H1 (cell line): ENCODE data around the gene INPP5A. TPM values are rescaled to one million over a fixed set of nuclear protein-coding genes. Genes with fewer than 3 reads are reported as not detected.

Source experiments
- CTCF ChIA-PET: fragments of 300-600 bp; sonication (Branson Sonifier 250); formaldehyde crosslinking; loops from one replicate; lab custom pipeline; 2021; ENCODE audit not compliant: partially characterized antibody; lab: Charles Lee
- POLR2A ChIA-PET: fragments of 300-600 bp; sonication (Branson Sonifier 250); formaldehyde crosslinking; loops from one replicate; lab custom pipeline; 2021; ENCODE audit warnings: inconsistent platforms; ENCODE audit not compliant: partially characterized antibody; lab: Charles Lee
- DNase-seq, 2 experiments: peaks; one replicate each; pipeline versions ENCODE4 v3.0.0 to v3.0.0-alpha.2; 2010 to 2022; ENCODE audit warnings: low spot score in 2 of 2, low read depth in 1 of 2, mixed read lengths in 1 of 2
- FAIRE-seq: peaks from 2 replicates; lab custom pipeline; 2011; peaks lifted over from hg19 to GRCh38; lab: Jason Lieb, UNC
- H2AFZ ChIP-seq: 2 replicates; pipeline ENCODE4 v1.8.1; 2012; ENCODE audit warnings: low read length, inconsistent platforms
- H2AK5ac ChIP-seq: 2 replicates; pipeline ENCODE4 v1.6.1; 2013; ENCODE audit warnings: low read depth, low read length
- H2BK120ac ChIP-seq: replicated peaks from 2 replicates; pipeline ENCODE3; 2013; ENCODE audit warnings: low read depth, low read length, inconsistent platforms
- H2BK12ac ChIP-seq: 2 replicates; pipeline ENCODE4 v1.6.1; 2013; ENCODE audit warnings: low read depth, low read length
- H2BK15ac ChIP-seq: 2 replicates; pipeline ENCODE4 v1.6.1; 2013; ENCODE audit warnings: low read length
- H2BK20ac ChIP-seq: 2 replicates; pipeline ENCODE4 v1.6.1; 2013; ENCODE audit warnings: low read length
- H2BK5ac ChIP-seq: 2 replicates; pipeline ENCODE4 v1.6.1; 2013; ENCODE audit warnings: low read depth, low read length
- H3K14ac ChIP-seq: 2 replicates; pipeline ENCODE4 v1.6.1; 2013; ENCODE audit warnings: inconsistent platforms; ENCODE audit not compliant: insufficient read length
- H3K18ac ChIP-seq: 2 replicates; pipeline ENCODE4 v1.6.1; 2013; ENCODE audit warnings: low read length; ENCODE audit errors: extremely low read depth
- H3K23ac ChIP-seq: 2 replicates; pipeline ENCODE4 v1.6.1; 2013; ENCODE audit warnings: inconsistent platforms; ENCODE audit not compliant: insufficient read length
- H3K23me2 ChIP-seq: 2 replicates; pipeline ENCODE4 v1.6.1; 2013; ENCODE audit warnings: low read depth, low read length
- H3K27ac ChIP-seq: 2 replicates; pipeline ENCODE4 v1.6.1; 2011; ENCODE audit warnings: low read depth, low read length, inconsistent platforms
- H3K27me3 ChIP-seq, 4 experiments: replicated peaks in 1 of 4; 1 replicate in 1 of 4; 2 replicates in 3 of 4; pipeline versions ENCODE4 v1.6.1 to v1.8.1; 2011 to 2013; ENCODE audit warnings: low read length in 3 of 4, mild to moderate bottlenecking in 3 of 4, inconsistent platforms in 2 of 4, mixed read lengths in 2 of 4, moderate library complexity in 1 of 4; ENCODE audit not compliant: control insufficient read depth in 3 of 4, insufficient read depth in 3 of 4; ENCODE audit errors: extremely low read depth in 1 of 4
- H3K36me3 ChIP-seq, 4 experiments: 2 replicates each; pipeline versions ENCODE4 v1.6.1 to v1.8.1; 2011 to 2013; ENCODE audit warnings: mild to moderate bottlenecking in 4 of 4, low read length in 3 of 4, moderate library complexity in 2 of 4, control low read depth in 1 of 4, inconsistent platforms in 1 of 4; ENCODE audit not compliant: insufficient read depth in 4 of 4, control insufficient read depth in 2 of 4
- H3K4ac ChIP-seq: replicated peaks from 2 replicates; pipeline ENCODE3; 2013; ENCODE audit warnings: low read length, low read depth, mixed read lengths, inconsistent platforms; ENCODE audit not compliant: insufficient read length
- H3K4me1 ChIP-seq, 4 experiments: replicated peaks in 1 of 4; 1 replicate in 1 of 4; 2 replicates in 3 of 4; pipeline versions ENCODE4 v1.6.1 to v1.8.1; 2011 to 2013; ENCODE audit warnings: low read length in 3 of 4, inconsistent platforms in 2 of 4, mixed read lengths in 1 of 4; ENCODE audit not compliant: insufficient read depth in 4 of 4, control insufficient read depth in 3 of 4
- H3K4me2 ChIP-seq, 2 experiments: 2 replicates each; pipeline versions ENCODE4 v1.6.1 to v1.8.1; 2011 to 2013; ENCODE audit warnings: low read depth in 2 of 2, low read length in 2 of 2, control low read depth in 1 of 2, inconsistent platforms in 1 of 2, mild to moderate bottlenecking in 1 of 2; ENCODE audit not compliant: insufficient read depth in 1 of 2
- H3K4me3 ChIP-seq, 4 experiments: fragments of 200-600, 300-600 bp in 1 of 4; sonication (generic), shearing (Covaris generic), sonication (Bioruptor Twin) in 1 of 4; 2 replicates each; pipeline versions ENCODE4 v1.5.1 to v1.8.1; 2011 to 2016; ENCODE audit warnings: low read length in 4 of 4, low read depth in 3 of 4, control low read depth in 2 of 4, inconsistent platforms in 2 of 4, mild to moderate bottlenecking in 2 of 4, mixed read lengths in 1 of 4, moderate library complexity in 1 of 4; ENCODE audit not compliant: insufficient read depth in 2 of 4; ENCODE audit errors: extremely low read depth in 1 of 4
- H3K56ac ChIP-seq: replicated peaks from 2 replicates; pipeline ENCODE3; 2013; ENCODE audit warnings: low read depth, mild to moderate bottlenecking, mixed read lengths, low read length, inconsistent platforms; ENCODE audit not compliant: insufficient read length
- H3K79me1 ChIP-seq: 2 replicates; pipeline ENCODE4 v1.6.1; 2013; ENCODE audit warnings: low read depth, low read length, control low read depth
- H3K79me2 ChIP-seq, 2 experiments: 2 replicates each; pipeline versions ENCODE4 v1.6.1 to v1.8.1; 2012 to 2013; ENCODE audit warnings: low read length in 2 of 2, mild to moderate bottlenecking in 2 of 2, inconsistent platforms in 1 of 2; ENCODE audit not compliant: insufficient read depth in 2 of 2, control insufficient read depth in 1 of 2
- H3K9ac ChIP-seq, 4 experiments: replicated peaks in 1 of 4; 1 replicate in 1 of 4; 2 replicates in 3 of 4; pipeline versions ENCODE4 v1.6.1 to v1.8.1; 2011 to 2013; ENCODE audit warnings: low read depth in 3 of 4, low read length in 3 of 4, control low read depth in 2 of 4, mild to moderate bottlenecking in 2 of 4, moderate library complexity in 2 of 4, inconsistent platforms in 1 of 4; ENCODE audit errors: extremely low read depth in 1 of 4
- H3K9me3 ChIP-seq, 2 experiments: 2 replicates each; pipeline versions ENCODE4 v1.6.1 to v1.8.1; 2012 to 2013; ENCODE audit warnings: mild to moderate bottlenecking in 2 of 2, moderate library complexity in 2 of 2, control low read depth in 1 of 2, inconsistent platforms in 1 of 2, low read depth in 1 of 2, low read length in 1 of 2, mixed read lengths in 1 of 2; ENCODE audit not compliant: insufficient read depth in 2 of 2
- H4K20me1 ChIP-seq, 2 experiments: replicated peaks in 1 of 2; 2 replicates each; pipeline versions ENCODE3 to v1.8.1; 2011 to 2013; ENCODE audit warnings: inconsistent platforms in 2 of 2, low read length in 2 of 2, mild to moderate bottlenecking in 1 of 2; ENCODE audit not compliant: insufficient read depth in 2 of 2, control insufficient read depth in 1 of 2
- H4K5ac ChIP-seq: 2 replicates; pipeline ENCODE4 v1.6.1; 2013; ENCODE audit warnings: low read length, low read depth, mixed read lengths, inconsistent platforms; ENCODE audit not compliant: insufficient read length
- H4K8ac ChIP-seq: 2 replicates; pipeline ENCODE4 v1.8.0; 2013; ENCODE audit warnings: mild to moderate bottlenecking, moderate library complexity, low read length, inconsistent platforms; ENCODE audit not compliant: insufficient read depth; ENCODE audit errors: extremely low read depth
- H4K91ac ChIP-seq: replicated peaks from 2 replicates; pipeline ENCODE3; 2013; ENCODE audit warnings: low read length, mixed read lengths, inconsistent platforms; ENCODE audit not compliant: insufficient read length
- ASH2L ChIP-seq: fragments of 200-600, 300-600 bp; sonication (generic); IDR thresholded peaks from one replicate; pipeline ENCODE4 v1.7.1; 2017; ENCODE audit warnings: low read length
- TAF7 ChIP-seq: optimal IDR thresholded peaks from 2 replicates; pipeline ENCODE3; 2011; ENCODE audit warnings: low read depth, mild to moderate bottlenecking, inconsistent platforms, low read length, moderate library complexity, borderline replicate concordance
- WGBS, 2 experiments: shearing (Covaris generic) in 1 of 2; methylation state at CpG; one replicate each; pipeline versions ENCODE4 v1.1.6 to v1.1.7; 2013 to 2015; ENCODE audit warnings: low lambda C conversion rate in 2 of 2, mixed read lengths in 2 of 2, inconsistent platforms in 1 of 2, low coverage in 1 of 2, missing lambda C conversion rate in 1 of 2; ENCODE audit not compliant: insufficient replicate concordance in 2 of 2, insufficient coverage in 1 of 2, insufficient read length in 1 of 2; ENCODE audit errors: extremely low coverage in 1 of 2, missing lambda C conversion rate in 1 of 2; 5-methylcytosine and 5-hydroxymethylcytosine counted together
- polyA plus RNA-seq, 7 experiments: library from polyadenylated mRNA; depleted of rRNA in 3 of 7; stranded (reverse) in 5 of 7; unstranded in 2 of 7; fragments of >200 nt in 5 of 7; fragments of 200-250 nt in 2 of 7; gene quantifications; 1 replicate in 5 of 7; 2 replicates in 1 of 7; 4 replicates in 1 of 7; pipeline versions ENCODE4 v1.2.1 to v1.2.3, GENCODE V29; 2011 to 2013; ENCODE audit warnings: missing spikeins in 2 of 7, mixed read lengths in 2 of 7
- total RNA-seq: library from RNA; stranded (reverse); fragmentation: NEBNext Ultra II Directional; extraction: Animal tissue kit (Norgen Biotek cat#: 25700); gene quantifications from 2 replicates; pipeline ENCODE4 v1.2.1, GENCODE V29; 2021

Gene INPP5A
- total and polyA plus RNA-seq, 2 of the 8 experiments (the other 6 are each of a cell fraction or from before 2014, with no cell fraction given): 19.7 to 27.5 TPM

DNA sequence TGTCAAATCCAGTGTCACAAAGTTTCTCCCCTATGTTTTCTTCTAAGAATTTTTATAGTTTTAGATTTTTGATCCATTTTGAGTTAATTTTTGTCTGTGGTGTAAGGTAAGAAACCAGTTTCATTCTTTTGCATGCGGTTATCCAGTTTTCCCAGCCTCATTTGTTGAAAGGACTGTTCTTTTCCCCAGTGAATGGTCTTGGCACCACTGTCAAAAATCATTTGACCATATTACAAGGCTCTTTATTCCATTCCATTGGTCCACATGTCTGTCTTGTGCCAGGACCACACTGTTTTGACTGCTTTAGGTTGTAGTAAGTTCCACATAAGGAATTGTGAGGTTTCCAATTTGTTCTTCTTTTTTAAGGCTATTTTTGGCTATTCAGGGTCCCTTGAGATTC, 64.0 kb downstream of the INPP5A start:
- Histone ChIP-seq H3K23me2 (no peaks in the 10 kb centered on the region), H2BK15ac (no peak overlapping the region), H4K20me1 (peaks cover 0 to 5% of the 10 kb centered on the region in 2 experiments), H3K56ac (no peak overlapping the region), H2AK5ac (no peak overlapping the region), H3K4me2 (no peak overlapping the region), H3K79me1 (peaks cover 6% of the 10 kb centered on the region), H2BK120ac (no peak overlapping the region), H3K27ac (no peak overlapping the region), H4K8ac (no peak overlapping the region), H2AFZ (no peak overlapping the region), H2BK5ac (no peak overlapping the region), H3K36me3 (no peaks in the 10 kb centered on the region), H3K14ac (no peak overlapping the region), H3K4me3 (no peak overlapping the region), H3K23ac (no peak overlapping the region), H3K4ac (no peak overlapping the region), H3K18ac (no peak overlapping the region), H2BK12ac (no peak overlapping the region), H3K27me3 (no peaks in the 10 kb centered on the region; a peak in 2 of 7 replicates), H3K9ac (no peak overlapping the region), H3K79me2 (peaks cover 0 to 4% of the 10 kb centered on the region in 2 experiments; a peak in 1 of 4 replicates), H4K5ac (no peak overlapping the region), H3K9me3 (peaks cover 20 to 30% of the 10 kb centered on the region in 2 experiments), H4K91ac (no peak overlapping the region), H2BK20ac (no peak overlapping the region), H3K4me1 (no peaks in the 10 kb centered on the region)
- CTCF ChIA-PET: no interaction called here
- FAIRE-seq: no peak
- TF ChIP-seq TAF7: no peak
- TF ChIP-seq ASH2L: no peak
- POLR2A ChIA-PET: no interaction called here
- WGBS, 2 experiments: 70% methylated on average over 1 of the region's 1 CpG; no CpG with 5 or more reads in 1 of the 2 experiments
- DNase-seq: no peak
